Osteocyte (in vitro differentiated cells): ENCODE results near the gene STMN3. TPM values are rescaled to one million over a fixed set of nuclear protein-coding genes. Genes with fewer than 3 reads are reported as not detected.

Experiments used
- DNase-seq: peaks from one replicate; pipeline ENCODE4 v3.0.0; 2021; ENCODE audit warnings: mixed read lengths; ENCODE audit not compliant: unreplicated experiment; ENCODE audit errors: extremely low spot score
- H3K27ac Mint-ChIP-seq: one replicate; pipeline ENCODE4 v1.8.0; 2021; ENCODE audit warnings: mild to moderate bottlenecking, mixed read lengths; ENCODE audit not compliant: unreplicated experiment
- H3K27me3 Mint-ChIP-seq: one replicate; pipeline ENCODE4 v1.8.0; 2021; ENCODE audit warnings: mixed read lengths; ENCODE audit not compliant: unreplicated experiment
- H3K36me3 Mint-ChIP-seq: one replicate; pipeline ENCODE4 v1.8.0; 2021; ENCODE audit warnings: mixed read lengths; ENCODE audit not compliant: unreplicated experiment
- H3K4me1 Mint-ChIP-seq: one replicate; pipeline ENCODE4 v1.8.0; 2021; ENCODE audit warnings: mixed read lengths; ENCODE audit not compliant: unreplicated experiment
- H3K4me3 Mint-ChIP-seq: one replicate; pipeline ENCODE4 v1.8.0; 2021; ENCODE audit warnings: mild to moderate bottlenecking, moderate library complexity, mixed read lengths; ENCODE audit not compliant: unreplicated experiment
- H3K9me3 Mint-ChIP-seq: one replicate; pipeline ENCODE4 v1.8.0; 2021; ENCODE audit warnings: mixed read lengths; ENCODE audit not compliant: unreplicated experiment
- total RNA-seq: library from RNA; stranded (reverse); gene quantifications from 2 replicates; pipeline ENCODE4 v1.2.1, GENCODE V29; 2021
- TF ChIP-seq, protein P1 (sequence below): fragments of 200-600 bp; sonication (generic); IDR thresholded peaks from 2 replicates; pipeline ENCODE4 v1.5.0; 2021; ENCODE audit warnings: antibody characterized with exemption, mild to moderate bottlenecking, moderate library complexity

Gene STMN3
- total RNA-seq, 1 donor from 2014 or later: 33.2 TPM

DNA sequence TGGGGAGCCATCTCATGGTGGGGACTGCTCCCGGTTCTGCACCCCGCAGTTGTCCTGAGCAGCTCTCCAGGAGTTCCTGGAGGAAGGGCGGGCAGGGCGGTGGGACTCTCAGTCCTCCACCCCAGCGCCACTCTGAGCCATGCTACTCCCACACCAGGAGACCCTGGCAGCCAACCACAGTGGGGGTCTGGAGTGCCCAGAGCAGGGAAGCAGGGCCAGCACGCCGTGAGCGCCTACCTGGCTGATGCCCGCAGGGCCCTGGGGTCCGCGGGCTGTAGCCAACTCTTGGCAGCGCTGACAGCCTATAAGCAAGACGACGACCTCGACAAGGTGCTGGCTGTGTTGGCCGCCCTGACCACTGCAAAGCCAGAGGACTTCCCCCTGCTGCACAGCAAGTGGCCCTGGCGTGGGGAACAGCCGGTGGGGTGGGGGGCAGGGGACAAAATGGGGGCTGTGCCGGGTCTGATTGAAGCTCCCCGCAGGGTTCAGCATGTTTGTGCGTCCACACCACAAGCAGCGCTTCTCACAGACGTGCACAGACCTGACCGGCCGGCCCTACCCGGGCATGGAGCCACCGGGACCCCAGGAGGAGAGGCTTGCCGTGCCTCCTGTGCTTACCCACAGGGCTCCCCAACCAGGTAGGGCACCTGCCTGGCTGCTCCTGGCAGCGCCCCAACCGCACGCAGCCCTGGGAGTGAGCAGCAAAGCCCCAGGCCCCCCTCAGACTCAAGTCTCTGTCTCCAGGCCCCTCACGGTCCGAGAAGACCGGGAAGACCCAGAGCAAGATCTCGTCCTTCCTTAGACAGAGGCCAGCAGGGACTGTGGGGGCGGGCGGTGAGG is 41.6 kb upstream of the STMN3 start:
- Mint-ChIP-seq H3K4me3 (no peak overlapping the region), H3K4me1 (peaks cover 36% of the 10 kb centered on the region), H3K27ac (no peak overlapping the region), H3K9me3 (no peaks in the 10 kb centered on the region), H3K36me3 (no peaks in the 10 kb centered on the region), H3K27me3 (no peaks in the 10 kb centered on the region)
- DNase-seq: no peak
- TF ChIP-seq, protein P1, sequence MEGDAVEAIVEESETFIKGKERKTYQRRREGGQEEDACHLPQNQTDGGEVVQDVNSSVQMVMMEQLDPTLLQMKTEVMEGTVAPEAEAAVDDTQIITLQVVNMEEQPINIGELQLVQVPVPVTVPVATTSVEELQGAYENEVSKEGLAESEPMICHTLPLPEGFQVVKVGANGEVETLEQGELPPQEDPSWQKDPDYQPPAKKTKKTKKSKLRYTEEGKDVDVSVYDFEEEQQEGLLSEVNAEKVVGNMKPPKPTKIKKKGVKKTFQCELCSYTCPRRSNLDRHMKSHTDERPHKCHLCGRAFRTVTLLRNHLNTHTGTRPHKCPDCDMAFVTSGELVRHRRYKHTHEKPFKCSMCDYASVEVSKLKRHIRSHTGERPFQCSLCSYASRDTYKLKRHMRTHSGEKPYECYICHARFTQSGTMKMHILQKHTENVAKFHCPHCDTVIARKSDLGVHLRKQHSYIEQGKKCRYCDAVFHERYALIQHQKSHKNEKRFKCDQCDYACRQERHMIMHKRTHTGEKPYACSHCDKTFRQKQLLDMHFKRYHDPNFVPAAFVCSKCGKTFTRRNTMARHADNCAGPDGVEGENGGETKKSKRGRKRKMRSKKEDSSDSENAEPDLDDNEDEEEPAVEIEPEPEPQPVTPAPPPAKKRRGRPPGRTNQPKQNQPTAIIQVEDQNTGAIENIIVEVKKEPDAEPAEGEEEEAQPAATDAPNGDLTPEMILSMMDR: no peak

DNA sequence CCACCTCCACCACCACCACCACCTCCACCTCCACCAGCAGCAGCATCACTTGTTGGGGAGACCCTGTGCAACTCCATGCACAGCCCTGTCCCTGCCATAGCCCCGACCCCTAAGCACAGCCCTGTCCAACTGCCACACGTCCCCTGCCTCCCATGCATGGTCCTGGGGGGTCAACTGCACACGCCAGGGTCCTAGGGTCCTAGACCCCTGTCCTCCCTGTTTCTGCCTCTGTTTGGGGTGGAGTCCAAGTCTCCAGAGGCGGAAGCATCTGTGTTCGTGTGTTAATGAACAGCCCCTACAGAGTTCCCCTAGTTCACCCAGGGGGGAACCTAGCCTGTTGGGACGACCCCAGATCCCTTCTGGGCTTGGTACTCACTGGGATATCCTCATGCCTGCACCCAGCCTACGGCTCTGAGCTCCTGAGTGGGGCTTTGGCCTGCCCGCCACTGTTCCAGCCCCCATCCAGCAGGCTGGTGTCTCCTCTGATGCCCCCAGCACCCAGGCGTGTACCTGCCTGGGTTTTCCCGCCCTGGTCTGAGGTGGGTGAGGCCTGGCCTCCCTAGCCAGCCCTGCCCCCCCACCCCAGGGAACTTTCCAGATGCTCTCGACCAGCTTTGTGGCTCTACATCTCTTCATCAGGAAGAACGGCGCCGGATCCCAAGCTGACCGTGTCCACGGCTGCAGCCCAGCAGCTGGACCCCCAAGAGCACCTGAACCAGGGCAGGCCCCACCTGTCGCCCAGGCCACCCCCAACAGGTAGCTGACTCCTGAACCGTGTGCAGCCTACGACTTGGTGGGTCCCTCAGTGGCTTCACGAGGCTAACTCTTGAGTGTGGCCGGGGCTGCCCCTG is 40.7 kb upstream of the STMN3 start:
- no peaks in the 10 kb centered on the region for H3K36me3 Mint-ChIP-seq
- H3K27me3 Mint-ChIP-seq: no peaks in the 10 kb centered on the region
- no peak for DNase-seq
- H3K4me1 Mint-ChIP-seq: peaks cover 29% of the 10 kb centered on the region
- H3K27ac Mint-ChIP-seq: peak overlapping the region; percentile 23
- H3K9me3 Mint-ChIP-seq: no peaks in the 10 kb centered on the region
- no peak overlapping the region for H3K4me3 Mint-ChIP-seq
- TF ChIP-seq, protein P1: no peak

DNA sequence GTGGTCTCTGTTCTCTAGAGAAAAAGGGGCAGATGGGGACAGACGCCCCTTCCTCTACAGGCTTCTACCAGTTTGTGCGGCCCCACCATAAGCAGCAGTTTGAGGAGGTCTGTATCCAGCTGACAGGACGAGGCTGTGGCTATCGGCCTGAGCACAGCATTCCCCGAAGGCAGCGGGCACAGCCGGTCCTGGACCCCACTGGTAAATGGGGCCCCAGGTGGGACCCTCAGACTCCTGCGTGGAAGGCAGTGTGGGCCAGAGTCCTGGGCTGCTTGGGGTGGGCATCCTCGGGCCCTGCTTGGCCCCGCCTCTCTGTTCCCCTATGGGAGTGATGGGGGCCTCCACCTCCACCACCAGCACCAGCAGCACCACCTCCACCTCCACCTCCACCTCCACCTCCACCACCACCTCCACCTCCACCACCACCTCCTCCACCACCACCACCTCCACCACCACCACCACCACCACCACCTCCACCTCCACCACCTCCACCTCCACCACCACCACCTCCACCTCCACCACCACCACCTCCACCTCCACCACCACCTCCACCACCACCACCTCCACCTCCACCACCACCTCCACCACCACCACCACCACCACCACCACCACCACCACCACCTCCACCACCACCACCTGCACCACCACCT is 40.0 kb upstream of the STMN3 start:
- TF ChIP-seq, protein P1: no peak
- Mint-ChIP-seq H3K4me1 (peaks cover 25% of the 10 kb centered on the region), H3K4me3 (no peak overlapping the region), H3K36me3 (no peaks in the 10 kb centered on the region), H3K27ac (no peak overlapping the region), H3K27me3 (no peaks in the 10 kb centered on the region), H3K9me3 (no peaks in the 10 kb centered on the region)
- no peak for DNase-seq

DNA sequence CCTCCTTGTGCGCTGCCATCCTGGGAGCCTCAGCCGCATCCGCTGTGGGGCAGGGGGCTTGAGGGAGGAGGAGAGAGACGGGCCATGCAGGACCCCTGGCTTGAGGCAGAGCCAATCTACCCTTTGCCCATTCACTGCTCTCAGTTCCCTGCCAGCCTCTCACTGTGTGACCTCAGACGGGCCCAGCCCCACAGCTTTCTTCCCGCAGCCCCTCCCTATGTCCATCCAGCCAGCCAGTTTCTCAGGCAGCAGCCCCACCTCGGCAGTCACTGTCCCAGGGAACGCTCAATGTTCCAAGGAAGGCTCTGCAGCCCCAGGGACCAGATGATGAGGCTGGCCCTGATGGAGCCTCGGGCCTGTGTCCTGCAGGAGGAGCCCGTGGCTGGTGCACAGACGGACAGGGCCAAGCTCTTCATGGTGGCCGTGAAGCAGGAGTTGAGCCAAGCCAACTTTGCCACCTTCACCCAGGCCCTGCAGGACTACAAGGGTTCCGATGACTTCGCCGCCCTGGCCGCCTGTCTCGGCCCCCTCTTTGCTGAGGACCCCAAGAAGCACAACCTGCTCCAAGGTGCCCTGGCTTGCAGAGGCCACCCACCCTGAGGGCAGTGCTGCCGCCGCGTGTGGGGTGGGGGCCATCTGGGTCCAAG is 39.3 kb upstream of the STMN3 start:
- H3K4me3 Mint-ChIP-seq: no peak overlapping the region

More for the DNA sequence above, 39.3 kb upstream of the STMN3 start:
- Mint-ChIP-seq H3K4me1 (peaks cover 23% of the 10 kb centered on the region), H3K27me3 (no peaks in the 10 kb centered on the region), H3K36me3 (no peaks in the 10 kb centered on the region), H3K27ac (peak overlapping the region; percentile 23), H3K9me3 (no peaks in the 10 kb centered on the region)
- TF ChIP-seq, protein P1: no peak
- no peak for DNase-seq
